GM15510 (cell line): Measurements from ENCODE around the gene MAGI2.

Experiments
- POLR2A ChIP-seq: IDR thresholded peaks from 3 replicates; pipeline ENCODE4 v1.6.1; 2011; ENCODE audit warnings: borderline replicate concordance; ENCODE audit not compliant: insufficient read length; ENCODE audit errors: extremely low read depth

The MAGI2 gene

GRCh38 chr7:79453558-79454360 lies at the start of gene MAGI2:
TSS of gene MAGI2 (minus strand) at chr7:79453667. CDS start at chr7:79453320, 347 bp downstream.
- TF ChIP-seq POLR2A, result no peak

DNA sequence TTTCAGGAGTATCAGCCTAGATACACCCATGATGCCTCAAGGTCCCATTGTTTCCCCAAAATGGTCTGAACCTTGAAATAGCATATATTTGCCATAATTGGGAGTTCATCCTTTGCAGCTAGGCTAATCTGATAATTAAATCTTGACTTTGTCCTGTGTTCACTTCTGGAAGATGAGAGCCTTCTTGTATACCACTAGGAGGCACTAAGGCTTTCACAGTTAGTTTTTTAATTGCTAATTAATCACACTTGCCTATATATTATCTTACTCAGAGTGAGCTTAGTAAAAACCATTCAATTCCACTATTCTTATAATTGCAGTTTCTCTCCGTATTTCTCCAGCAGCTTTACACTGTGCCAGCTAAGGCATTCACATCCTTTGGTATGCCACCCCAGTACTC lies 48.7 kb upstream of the MAGI2 start:
- no peak for TF ChIP-seq POLR2A

GRCh38 chr7:79500759-79501158 lies 47.3 kb upstream of the MAGI2 start:
- TF ChIP-seq POLR2A, result no peak

GRCh38 chr7:79497728-79498127 lies 44.3 kb upstream of the MAGI2 start:
- no peak for TF ChIP-seq POLR2A

DNA sequence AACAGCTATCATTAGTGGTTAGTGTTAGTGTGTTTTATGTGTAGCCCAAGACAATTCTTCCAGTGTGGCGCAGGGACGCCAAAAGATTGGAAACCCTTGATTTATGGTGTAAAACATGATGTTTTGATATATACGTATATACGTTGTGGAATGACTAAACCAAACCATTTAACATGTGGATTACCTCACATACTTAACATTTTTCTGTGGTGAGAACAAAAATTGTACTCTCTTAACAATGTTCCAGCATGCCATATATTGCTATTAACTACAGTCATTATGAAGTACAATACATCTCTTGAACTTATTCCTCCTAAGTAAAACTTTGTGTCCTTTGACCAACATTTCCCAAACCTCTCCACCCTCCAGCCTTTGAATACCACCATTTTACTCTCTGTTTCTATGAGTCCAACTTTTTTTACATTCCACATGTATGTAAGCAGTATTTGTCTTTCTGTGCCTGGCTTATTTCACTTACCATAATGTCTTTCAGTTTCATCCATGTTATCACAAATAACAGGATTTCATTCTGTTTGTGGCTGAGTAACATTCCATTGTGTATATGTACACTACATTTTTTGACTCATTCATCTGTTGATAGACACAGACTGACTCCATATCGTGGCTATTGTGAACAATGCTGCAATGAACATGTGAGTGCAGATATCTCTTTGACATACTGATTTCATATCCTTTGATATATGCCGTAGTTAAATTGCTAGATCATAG lies 42.2 kb upstream of the MAGI2 start:
- no peak for TF ChIP-seq POLR2A

GRCh38 chr7:79494046-79494445 lies 40.6 kb upstream of the MAGI2 start:
- no peak for TF ChIP-seq POLR2A

GRCh38 chr7:79489371-79489770 lies 35.9 kb upstream of the MAGI2 start:
- no peak for TF ChIP-seq POLR2A

DNA sequence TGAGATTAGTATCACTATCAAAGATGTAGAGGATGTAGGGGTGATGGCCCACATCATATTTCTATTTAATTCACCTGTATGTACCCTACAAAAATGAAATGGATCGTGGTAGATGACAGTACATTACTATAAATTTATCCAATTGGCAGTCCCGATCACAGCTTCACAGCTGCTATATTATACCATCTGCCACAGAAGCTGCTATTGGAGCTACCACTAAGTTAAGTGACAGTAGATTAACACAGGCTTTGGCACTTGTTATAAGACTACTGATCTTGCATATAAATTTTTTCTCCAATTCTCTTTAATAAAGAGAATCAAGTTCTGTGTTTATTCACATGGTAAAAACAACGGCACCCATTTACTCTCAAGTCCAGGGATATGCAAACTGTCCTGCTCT lies 24.9 kb upstream of the MAGI2 start:
- no peak for TF ChIP-seq POLR2A

DNA sequence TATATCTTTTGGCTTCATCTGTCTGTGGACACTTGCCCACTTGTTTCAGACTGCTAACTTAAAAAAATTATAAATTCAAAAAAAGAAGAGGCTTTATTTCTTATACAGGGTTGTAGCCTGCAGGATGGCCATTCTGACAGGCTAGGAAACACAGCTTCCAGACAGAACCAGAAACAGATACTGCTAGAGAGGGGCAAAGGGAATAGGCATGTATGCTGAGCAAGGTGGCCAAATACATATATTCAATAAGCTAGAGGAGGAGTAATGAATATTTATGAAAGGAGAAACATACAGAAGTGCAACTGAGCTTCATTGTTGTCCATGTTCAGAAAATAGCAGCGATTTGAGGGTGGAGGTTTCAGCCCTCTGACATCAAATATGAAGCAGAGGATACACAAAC lies 22.0 kb upstream of the MAGI2 start:
- no peak for TF ChIP-seq POLR2A

DNA sequence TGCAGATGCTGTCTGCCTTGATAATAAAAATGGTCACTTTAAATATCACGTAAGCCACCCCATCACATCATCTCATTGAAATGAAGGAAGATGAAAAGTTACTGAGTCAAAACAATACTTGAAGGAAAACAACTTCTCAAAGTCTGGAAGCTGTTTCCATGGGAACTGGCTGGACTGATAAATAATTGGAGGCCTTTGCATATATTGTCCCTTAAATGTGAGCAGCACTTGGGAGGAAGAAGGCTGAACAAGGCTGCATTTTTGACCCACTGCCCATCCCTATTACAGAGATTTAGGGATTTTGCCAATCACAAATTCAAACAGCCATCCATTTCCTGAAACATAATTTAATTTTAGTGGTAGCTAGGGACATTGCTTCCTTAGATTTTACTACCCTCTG lies 18.2 kb upstream of the MAGI2 start:
- TF ChIP-seq POLR2A, result no peak

DNA sequence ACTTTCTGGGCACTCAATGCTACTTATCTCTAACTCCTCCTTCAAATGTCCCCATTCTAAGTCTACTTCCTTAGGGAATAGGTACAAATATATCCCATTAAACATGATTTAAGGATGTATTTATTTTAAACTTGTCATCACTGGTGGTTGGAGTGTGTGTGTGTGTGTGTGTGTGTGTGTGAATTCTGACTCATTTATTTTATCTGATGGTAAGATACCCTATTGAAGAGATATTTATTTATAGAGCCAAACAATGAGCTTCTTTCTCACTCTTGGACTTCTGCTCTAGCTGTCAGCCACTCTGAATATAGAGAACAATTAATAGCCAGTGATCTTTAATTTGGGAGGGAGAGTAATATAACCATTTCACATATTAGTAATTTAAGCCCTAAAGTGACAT lies 17.8 kb upstream of the MAGI2 start:
- TF ChIP-seq POLR2A, result no peak

GRCh38 chr7:79465551-79465950 lies 12.1 kb upstream of the MAGI2 start:
- no peak for TF ChIP-seq POLR2A

DNA sequence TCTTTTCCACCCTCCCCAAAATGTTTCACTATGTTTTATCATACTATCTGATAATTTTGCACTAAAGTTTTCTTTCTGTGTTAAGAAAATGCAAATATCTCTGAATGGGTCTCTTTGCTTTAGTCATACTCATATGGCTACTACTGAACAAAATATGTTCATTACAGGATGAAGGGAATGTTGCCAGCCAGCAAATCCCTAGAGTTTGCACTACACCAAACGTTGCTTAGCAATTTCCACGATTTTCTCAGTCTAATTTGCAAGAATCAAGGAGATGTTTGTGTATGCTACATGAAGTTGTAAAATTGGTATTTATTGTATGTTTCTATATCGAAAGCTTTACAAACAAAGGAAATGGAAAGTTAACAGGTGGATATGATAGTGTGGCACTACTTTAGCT lies 10.6 kb upstream of the MAGI2 start:
- no peak for TF ChIP-seq POLR2A

GRCh38 chr7:79462390-79462789 lies 8.9 kb upstream of the MAGI2 start:
- no peak for TF ChIP-seq POLR2A

DNA sequence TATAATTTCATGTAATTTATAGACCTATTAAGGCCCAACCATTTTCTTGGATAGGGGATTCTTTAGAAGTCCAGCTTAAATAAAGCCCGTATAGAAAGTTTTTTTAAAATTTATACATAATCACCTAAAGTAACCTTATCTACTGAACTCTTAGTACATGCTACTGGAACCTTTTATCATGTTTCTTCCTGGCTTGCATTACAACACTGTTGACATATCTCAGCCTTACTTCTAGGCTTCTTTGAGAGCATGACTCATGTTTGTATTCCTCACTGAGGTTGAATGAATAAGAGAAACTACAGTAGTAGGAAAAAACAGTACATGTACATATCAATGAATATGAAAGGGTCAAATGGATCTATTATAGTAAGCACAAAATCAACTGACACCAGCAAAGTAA lies 8.2 kb upstream of the MAGI2 start:
- no peak for TF ChIP-seq POLR2A

- no peak for TF ChIP-seq POLR2A
These were observed 5.9 kb upstream of the MAGI2 start for GRCh38 chr7:79459381-79459780.
